HPDE6-E6E7 (cell line): ENCODE results near the gene HSFX1.

Experiments
- DNase-seq: peaks from one replicate; pipeline ENCODE4 v3.0.0; 2011; ENCODE audit warnings: missing footprints; ENCODE audit errors: extremely low spot score

Gene HSFX1

DNA sequence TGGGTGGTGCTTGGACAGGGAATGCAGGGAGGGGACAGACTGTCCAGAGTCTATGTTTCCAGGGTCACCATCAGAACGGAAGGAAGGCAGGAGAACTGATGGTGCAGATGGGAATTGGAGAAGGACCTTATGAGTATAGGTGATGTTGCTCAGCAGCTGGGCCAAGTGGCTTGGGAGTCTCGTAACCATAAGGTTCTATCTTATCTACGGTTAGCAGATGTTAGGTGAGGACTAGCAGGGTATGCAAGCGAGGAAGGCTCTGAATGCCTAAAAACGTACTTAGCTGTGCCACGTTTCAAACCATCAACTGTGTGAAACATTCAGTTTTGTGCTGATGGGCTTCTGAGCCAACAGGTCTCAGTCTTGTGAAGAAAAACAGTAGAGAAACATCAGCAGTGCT is 30.2 kb downstream of the HSFX1 start:
- DNase-seq, result no peak

- DNase-seq, result no peak
These were observed 34.0 kb downstream of the HSFX1 start for GRCh38 chrX:149807747-149808458.

DNA sequence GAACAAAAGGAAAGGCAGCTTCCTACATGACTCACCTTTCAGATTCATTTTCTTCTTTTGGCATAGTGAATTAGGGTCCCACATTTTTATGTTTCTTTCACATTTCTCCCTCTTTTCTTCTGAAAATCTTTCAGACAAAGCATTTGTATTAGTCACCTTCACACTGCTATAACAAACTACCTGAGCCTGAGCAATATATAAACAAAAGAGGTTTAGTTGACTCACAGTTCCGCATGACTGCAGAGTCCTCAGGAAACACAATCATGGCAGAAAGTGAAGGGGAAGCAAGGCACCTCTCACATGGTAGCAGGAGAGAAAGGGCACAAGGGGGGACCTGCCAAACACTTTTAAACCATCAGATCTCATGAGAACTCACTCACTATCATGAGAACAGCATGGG is 44.8 kb downstream of the HSFX1 start:
- DNase-seq, result no peak

DNA sequence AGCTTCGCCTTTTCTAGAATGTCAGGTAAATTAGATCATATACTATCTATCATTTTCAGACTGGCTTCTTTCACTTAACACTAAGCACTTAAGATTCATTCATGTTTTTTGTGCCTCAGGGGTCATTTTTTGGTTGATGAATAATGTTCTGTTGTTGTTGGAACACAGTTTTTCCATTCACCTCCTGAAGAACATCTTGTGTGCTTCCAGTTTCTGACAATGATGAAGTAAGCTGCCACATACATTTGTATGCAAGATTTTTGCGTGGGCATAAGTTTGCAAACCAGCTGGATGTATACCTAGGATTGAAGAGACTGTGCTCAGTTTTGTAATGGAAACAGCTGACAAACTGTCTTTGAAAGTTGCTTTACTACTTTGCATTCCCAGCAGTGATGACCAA is 45.5 kb downstream of the HSFX1 start:
- DNase-seq, result no peak

GRCh38 chrX:149825424-149825823 is 51.6 kb downstream of the HSFX1 start:
- no peak for DNase-seq
